HepG2 (cell line): ENCODE results near the gene GLB1L3.

ENCODE experiments used
- CTCF ChIP-seq: sonication (generic); formaldehyde crosslinking; IDR thresholded peaks from 2 replicates; pipeline ENCODE4 v1.5.0; 2020; ENCODE audit warnings: mild to moderate bottlenecking, missing genetic modification reagents, moderate library complexity
- MATR3 ChIP-seq: sonication (generic); formaldehyde crosslinking; IDR thresholded peaks from 2 replicates; pipeline ENCODE4 v1.4.0; 2020; ENCODE audit warnings: missing genetic modification reagents
- NBN ChIP-seq: fragments of 450-650 bp; conservative IDR thresholded peaks from 2 replicates; pipeline ENCODE4 v1.6.1; 2017
- NFE2L2 ChIP-seq: fragments of 150-350 bp; IDR thresholded peaks from 2 replicates; pipeline ENCODE4 v1.6.1; 2014; ENCODE audit warnings: low read length
- PAX8 ChIP-seq: sonication (generic); formaldehyde crosslinking; IDR thresholded peaks from 2 replicates; pipeline ENCODE4 v1.8.0; 2022; ENCODE audit warnings: mild to moderate bottlenecking, missing genetic modification reagents, borderline replicate concordance
- REST ChIP-seq, 2 experiments: IDR thresholded peaks; 2 replicates each; pipeline ENCODE4 v1.6.1; 2011 to 2012; ENCODE audit warnings: low read length in 2 of 2, borderline replicate concordance in 1 of 2, low read depth in 1 of 2, mild to moderate bottlenecking in 1 of 2, moderate library complexity in 1 of 2
- ZBTB10 ChIP-seq: sonication (generic); formaldehyde crosslinking; IDR thresholded peaks from 2 replicates; pipeline ENCODE4 v1.4.0; 2020; ENCODE audit warnings: missing genetic modification reagents, borderline replicate concordance
- ZFP41 ChIP-seq: sonication (generic); formaldehyde crosslinking; IDR thresholded peaks from 2 replicates; pipeline ENCODE4 v1.4.0; 2020; ENCODE audit warnings: mild to moderate bottlenecking, missing genetic modification reagents, borderline replicate concordance
- ZNF776 ChIP-seq: sonication (generic); formaldehyde crosslinking; IDR thresholded peaks from 2 replicates; pipeline ENCODE4 v1.4.0; 2020; ENCODE audit warnings: mild to moderate bottlenecking, missing genetic modification reagents

DNA sequence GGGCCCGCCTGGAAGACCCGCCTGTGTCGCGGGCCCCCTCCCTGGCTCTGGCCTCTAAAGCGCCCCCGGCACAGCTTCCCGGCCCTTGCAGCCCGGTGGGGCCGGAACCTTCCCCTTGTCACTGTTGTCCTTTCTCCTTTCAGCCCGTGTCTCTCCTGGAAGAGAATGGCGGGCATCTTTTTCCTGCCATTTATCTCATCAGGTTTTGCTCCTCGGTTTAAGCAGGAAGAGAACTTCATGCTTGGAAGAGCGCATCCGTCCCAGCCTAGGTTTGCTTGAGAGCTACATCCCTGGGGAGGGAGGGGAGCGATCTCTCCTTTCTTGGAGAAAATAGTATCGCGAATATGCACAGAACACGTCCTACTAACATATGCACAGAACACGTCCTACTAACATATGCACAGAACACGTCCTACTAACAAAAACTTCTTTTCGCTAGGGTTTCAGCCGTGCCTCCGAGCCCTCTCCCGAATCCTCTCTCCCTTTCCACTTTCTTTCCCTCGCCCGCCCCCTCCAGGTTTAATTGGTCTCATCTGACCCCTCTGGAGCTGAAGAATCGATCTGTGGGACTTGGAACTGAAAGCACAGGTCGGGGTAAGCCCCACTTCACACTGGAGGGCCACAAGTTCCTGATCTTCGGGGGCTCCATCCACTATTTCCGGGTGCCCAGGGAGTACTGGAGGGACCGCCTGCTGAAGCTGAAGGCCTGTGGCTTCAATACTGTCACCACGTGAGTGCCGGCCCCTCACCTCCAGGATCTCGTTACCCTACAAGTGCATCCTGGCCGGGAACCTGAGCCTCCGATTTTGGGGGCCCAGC, 1.2 kb downstream of the GLB1L3 start:
- TF ChIP-seq MATR3 (CRISPR knock-in tag) = no peak
- TF ChIP-seq NFE2L2 = no peak
- TF ChIP-seq ZNF776 (CRISPR knock-in tag) = no peak
- TF ChIP-seq REST (IDR thresholded peaks at IDR 0.05; ENCODE audit: borderline replicate concordance in 1 of 2, low read depth in 1 of 2, low read length in 2 of 2) = no peak
- no peak for TF ChIP-seq NBN
- no peak for TF ChIP-seq CTCF (CRISPR knock-in tag)
- TF ChIP-seq PAX8 (CRISPR knock-in tag) = no peak
- TF ChIP-seq ZBTB10 (CRISPR knock-in tag) = no peak
- no peak for TF ChIP-seq ZFP41 (CRISPR knock-in tag)
